ENCODE data around the gene NR2C1. TPM values are rescaled to one million over a fixed set of nuclear protein-coding genes. Genes with fewer than 3 reads are reported as not detected.

NR2C1 gene
- total RNA-seq, 1 experiment from 2014 or later: 45.4 TPM

DNA sequence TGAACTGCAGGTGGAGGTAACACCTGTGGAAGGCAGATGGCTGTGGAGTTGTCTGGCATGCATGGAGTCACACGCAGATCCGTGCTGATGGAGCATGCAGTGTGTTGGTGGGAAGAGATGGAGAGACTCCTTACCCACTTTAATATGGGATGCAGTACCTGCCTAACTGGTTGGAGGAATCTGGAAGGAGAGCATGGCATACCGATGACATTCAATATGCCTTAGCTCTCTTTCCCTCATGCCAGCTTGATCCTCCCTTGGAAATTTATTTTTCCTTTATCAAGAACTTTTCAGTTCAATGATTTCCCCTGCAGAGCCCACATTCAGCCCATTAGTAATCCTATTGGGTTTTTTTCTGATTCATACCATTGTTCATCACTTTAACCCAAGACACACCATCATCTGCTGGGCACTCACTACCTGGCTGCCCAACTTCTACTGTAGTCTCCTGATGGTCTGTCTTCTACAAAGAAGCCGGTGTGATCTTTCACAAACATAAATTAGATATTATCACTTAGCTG, 25.9 kb upstream of the NR2C1 start:
- peaks cover 23% of the 10 kb centered on the region for H3K36me3 Mint-ChIP-seq
- TF ChIP-seq IRF1 (CRISPR knock-in tag; IDR thresholded peaks at IDR 0.05) (no peak), SMAD3 (CRISPR knock-in tag; IDR thresholded peaks at IDR 0.05; ENCODE audit: borderline replicate concordance) (no peak), KAT7 (CRISPR knock-in tag; IDR thresholded peaks at IDR 0.05; ENCODE audit: borderline replicate concordance) (no peak)
- TF ChIP-seq, protein P1, sequence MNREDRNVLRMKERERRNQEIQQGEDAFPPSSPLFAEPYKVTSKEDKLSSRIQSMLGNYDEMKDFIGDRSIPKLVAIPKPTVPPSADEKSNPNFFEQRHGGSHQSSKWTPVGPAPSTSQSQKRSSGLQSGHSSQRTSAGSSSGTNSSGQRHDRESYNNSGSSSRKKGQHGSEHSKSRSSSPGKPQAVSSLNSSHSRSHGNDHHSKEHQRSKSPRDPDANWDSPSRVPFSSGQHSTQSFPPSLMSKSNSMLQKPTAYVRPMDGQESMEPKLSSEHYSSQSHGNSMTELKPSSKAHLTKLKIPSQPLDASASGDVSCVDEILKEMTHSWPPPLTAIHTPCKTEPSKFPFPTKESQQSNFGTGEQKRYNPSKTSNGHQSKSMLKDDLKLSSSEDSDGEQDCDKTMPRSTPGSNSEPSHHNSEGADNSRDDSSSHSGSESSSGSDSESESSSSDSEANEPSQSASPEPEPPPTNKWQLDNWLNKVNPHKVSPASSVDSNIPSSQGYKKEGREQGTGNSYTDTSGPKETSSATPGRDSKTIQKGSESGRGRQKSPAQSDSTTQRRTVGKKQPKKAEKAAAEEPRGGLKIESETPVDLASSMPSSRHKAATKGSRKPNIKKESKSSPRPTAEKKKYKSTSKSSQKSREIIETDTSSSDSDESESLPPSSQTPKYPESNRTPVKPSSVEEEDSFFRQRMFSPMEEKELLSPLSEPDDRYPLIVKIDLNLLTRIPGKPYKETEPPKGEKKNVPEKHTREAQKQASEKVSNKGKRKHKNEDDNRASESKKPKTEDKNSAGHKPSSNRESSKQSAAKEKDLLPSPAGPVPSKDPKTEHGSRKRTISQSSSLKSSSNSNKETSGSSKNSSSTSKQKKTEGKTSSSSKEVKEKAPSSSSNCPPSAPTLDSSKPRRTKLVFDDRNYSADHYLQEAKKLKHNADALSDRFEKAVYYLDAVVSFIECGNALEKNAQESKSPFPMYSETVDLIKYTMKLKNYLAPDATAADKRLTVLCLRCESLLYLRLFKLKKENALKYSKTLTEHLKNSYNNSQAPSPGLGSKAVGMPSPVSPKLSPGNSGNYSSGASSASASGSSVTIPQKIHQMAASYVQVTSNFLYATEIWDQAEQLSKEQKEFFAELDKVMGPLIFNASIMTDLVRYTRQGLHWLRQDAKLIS (CRISPR knock-in tag; IDR thresholded peaks at IDR 0.05; ENCODE audit: borderline replicate concordance): no peak
- TF ChIP-seq, protein P2, sequence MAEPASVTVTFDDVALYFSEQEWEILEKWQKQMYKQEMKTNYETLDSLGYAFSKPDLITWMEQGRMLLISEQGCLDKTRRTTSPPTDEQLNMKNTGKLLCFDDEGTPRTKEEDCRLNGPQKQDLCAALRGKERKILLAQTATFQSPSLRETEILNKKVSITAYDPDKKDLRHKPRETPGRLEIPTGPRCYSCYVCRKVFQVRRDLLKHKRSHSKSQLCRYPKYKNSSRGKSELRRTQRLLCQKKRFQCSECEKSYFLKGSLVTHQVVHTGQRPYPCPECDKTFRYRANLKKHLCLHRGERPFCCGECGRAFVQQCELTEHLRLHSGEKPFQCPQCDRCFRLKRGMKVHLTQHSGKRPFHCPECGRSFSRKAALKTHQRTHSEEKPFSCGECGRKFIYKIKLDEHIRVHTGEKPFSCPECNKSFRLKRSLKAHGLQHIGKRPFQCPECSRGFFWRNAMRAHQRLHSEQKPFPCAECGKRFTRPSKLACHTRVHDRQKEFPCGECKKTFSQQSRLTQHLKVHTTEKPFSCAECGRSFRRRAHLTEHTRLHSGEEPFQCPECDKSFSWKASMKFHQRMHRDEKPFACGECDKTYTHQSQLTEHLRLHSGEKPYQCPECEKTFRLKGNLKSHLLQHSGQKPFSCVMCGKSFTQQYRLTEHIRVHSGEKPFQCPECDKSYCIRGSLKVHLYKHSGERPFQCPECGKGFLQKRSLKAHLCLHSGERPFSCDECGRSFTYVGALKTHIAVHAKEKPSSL (CRISPR knock-in tag; conservative IDR thresholded peaks at IDR 0.05): no peak
- H3K27ac Mint-ChIP-seq: 0 out of 2 replicates have a peak overlapping the region, but pooled peaks have one; percentile 44
- ATAC-seq (no peak), DNase-seq (ENCODE audit: low spot score) (no peak)
- ChIA-PET CTCF (no interaction called here), POLR2A (interaction anchor here (0.7 kb wide), 1 partner anchor 513 kb away, joined by 3 read pairs; no protein-coding TSS in a partner anchor)
- H3K4me3 Mint-ChIP-seq: no peak overlapping the region
- no peaks in the 10 kb centered on the region for H3K4me1 Mint-ChIP-seq
- H3K27me3 Mint-ChIP-seq (ENCODE audit: low read depth): no peaks in the 10 kb centered on the region
- no peaks in the 10 kb centered on the region for H3K9me3 Mint-ChIP-seq

- Mint-ChIP-seq H3K36me3 (peaks cover 26% of the 10 kb centered on the region), H3K4me1 (no peaks in the 10 kb centered on the region), H3K27ac (peak overlapping the region; percentile 18; the same call in 1 of the 2 replicates), H3K4me3 (no peak overlapping the region), H3K27me3 (ENCODE audit: low read depth) (no peaks in the 10 kb centered on the region), H3K9me3 (no peaks in the 10 kb centered on the region)
- no peak for ATAC-seq
- no peak for TF ChIP-seq CREB1 (CRISPR knock-in tag; IDR thresholded peaks at IDR 0.05)
- no peak for TF ChIP-seq PREB (CRISPR knock-in tag; IDR thresholded peaks at IDR 0.05; ENCODE audit: borderline replicate concordance)
- TF ChIP-seq NFATC4 (CRISPR knock-in tag; IDR thresholded peaks at IDR 0.05): no peak
- no peak for TF ChIP-seq SOX15 (CRISPR knock-in tag; IDR thresholded peaks at IDR 0.05)
- DNase-seq (ENCODE audit: low spot score): no peak
- CTCF ChIA-PET: no interaction called here
- POLR2A ChIA-PET: no interaction called here
These were observed 23.4 kb upstream of the NR2C1 start for GRCh38 chr12:95096852-95097251.

- H3K27me3 Mint-ChIP-seq (ENCODE audit: low read depth): no peaks in the 10 kb centered on the region
- ChIA-PET POLR2A (no interaction called here), CTCF (interaction anchor here (0.7 kb wide), 1 partner anchor 255 kb away, joined by 3 read pairs; no protein-coding TSS in a partner anchor)
- no peaks in the 10 kb centered on the region for H3K4me1 Mint-ChIP-seq
- no peaks in the 10 kb centered on the region for H3K9me3 Mint-ChIP-seq
- TF ChIP-seq ZBTB43 (CRISPR knock-in tag; IDR thresholded peaks at IDR 0.05) (no peak), GRHL2 (CRISPR knock-in tag; IDR thresholded peaks at IDR 0.05; ENCODE audit: insufficient replicate concordance, severe bottlenecking) (no peak), IRF2 (CRISPR knock-in tag; IDR thresholded peaks at IDR 0.05; ENCODE audit: borderline replicate concordance, low read depth) (no peak), RELA (CRISPR knock-in tag; IDR thresholded peaks at IDR 0.05; ENCODE audit: borderline replicate concordance) (no peak), NR3C1 (CRISPR knock-in tag; conservative IDR thresholded peaks at IDR 0.05; ENCODE audit: low read depth) (no peak)
- TF ChIP-seq, protein P3, sequence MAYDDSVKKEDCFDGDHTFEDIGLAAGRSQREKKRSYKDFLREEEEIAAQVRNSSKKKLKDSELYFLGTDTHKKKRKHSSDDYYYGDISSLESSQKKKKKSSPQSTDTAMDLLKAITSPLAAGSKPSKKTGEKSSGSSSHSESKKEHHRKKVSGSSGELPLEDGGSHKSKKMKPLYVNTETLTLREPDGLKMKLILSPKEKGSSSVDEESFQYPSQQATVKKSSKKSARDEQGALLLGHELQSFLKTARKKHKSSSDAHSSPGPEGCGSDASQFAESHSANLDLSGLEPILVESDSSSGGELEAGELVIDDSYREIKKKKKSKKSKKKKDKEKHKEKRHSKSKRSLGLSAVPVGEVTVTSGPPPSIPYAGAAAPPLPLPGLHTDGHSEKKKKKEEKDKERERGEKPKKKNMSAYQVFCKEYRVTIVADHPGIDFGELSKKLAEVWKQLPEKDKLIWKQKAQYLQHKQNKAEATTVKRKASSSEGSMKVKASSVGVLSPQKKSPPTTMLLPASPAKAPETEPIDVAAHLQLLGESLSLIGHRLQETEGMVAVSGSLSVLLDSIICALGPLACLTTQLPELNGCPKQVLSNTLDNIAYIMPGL (CRISPR knock-in tag; IDR thresholded peaks at IDR 0.05): no peak
- TF ChIP-seq, protein P4, sequence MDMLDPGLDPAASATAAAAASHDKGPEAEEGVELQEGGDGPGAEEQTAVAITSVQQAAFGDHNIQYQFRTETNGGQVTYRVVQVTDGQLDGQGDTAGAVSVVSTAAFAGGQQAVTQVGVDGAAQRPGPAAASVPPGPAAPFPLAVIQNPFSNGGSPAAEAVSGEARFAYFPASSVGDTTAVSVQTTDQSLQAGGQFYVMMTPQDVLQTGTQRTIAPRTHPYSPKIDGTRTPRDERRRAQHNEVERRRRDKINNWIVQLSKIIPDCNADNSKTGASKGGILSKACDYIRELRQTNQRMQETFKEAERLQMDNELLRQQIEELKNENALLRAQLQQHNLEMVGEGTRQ (CRISPR knock-in tag; IDR thresholded peaks at IDR 0.05): no peak
- TF ChIP-seq, protein P5, sequence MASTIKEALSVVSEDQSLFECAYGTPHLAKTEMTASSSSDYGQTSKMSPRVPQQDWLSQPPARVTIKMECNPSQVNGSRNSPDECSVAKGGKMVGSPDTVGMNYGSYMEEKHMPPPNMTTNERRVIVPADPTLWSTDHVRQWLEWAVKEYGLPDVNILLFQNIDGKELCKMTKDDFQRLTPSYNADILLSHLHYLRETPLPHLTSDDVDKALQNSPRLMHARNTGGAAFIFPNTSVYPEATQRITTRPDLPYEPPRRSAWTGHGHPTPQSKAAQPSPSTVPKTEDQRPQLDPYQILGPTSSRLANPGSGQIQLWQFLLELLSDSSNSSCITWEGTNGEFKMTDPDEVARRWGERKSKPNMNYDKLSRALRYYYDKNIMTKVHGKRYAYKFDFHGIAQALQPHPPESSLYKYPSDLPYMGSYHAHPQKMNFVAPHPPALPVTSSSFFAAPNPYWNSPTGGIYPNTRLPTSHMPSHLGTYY (CRISPR knock-in tag; IDR thresholded peaks at IDR 0.05): no peak
- H3K27ac Mint-ChIP-seq: peak overlapping the region; percentile 18
- ATAC-seq: no peak
- no peak for DNase-seq (ENCODE audit: low spot score)
- H3K4me3 Mint-ChIP-seq: no peak overlapping the region
- peaks cover 31% of the 10 kb centered on the region for H3K36me3 Mint-ChIP-seq
These were observed 23.0 kb upstream of the NR2C1 start for GRCh38 chr12:95096378-95096777.
